Activated T-cell treated with anti-CD3 and anti-CD28 coated beads, Interleukin-2, amount 50 U/mL, for 24 hours (primary cell): ENCODE measurements around the gene SRPRA.
"Not testable (repeated sequence)": the region's sequence is repeated elsewhere in the genome, so short reads cannot be mapped to it uniquely, and the experiment has no call there.

Experiments
- DNase-seq: peaks from one replicate; pipeline ENCODE4 v3.0.0-alpha.2; 2020
- H3K27ac Mint-ChIP-seq: 2 replicates; pipeline ENCODE4 v1.8.0; 2020; ENCODE audit warnings: mild to moderate bottlenecking, mixed read lengths
- H3K27me3 Mint-ChIP-seq: 2 replicates; pipeline ENCODE4 v1.8.0; 2020; ENCODE audit warnings: mixed read lengths
- H3K36me3 Mint-ChIP-seq: 2 replicates; pipeline ENCODE4 v1.8.0; 2020; ENCODE audit warnings: low read depth, mixed read lengths
- H3K4me1 Mint-ChIP-seq: 2 replicates; pipeline ENCODE4 v1.8.0; 2020; ENCODE audit warnings: low read depth, mixed read lengths
- H3K4me3 Mint-ChIP-seq: 2 replicates; pipeline ENCODE4 v1.8.0; 2020; ENCODE audit warnings: mild to moderate bottlenecking, moderate library complexity, mixed read lengths
- H3K9me3 Mint-ChIP-seq: 2 replicates; pipeline ENCODE4 v1.8.0; 2020; ENCODE audit warnings: mixed read lengths

SRPRA gene

DNA sequence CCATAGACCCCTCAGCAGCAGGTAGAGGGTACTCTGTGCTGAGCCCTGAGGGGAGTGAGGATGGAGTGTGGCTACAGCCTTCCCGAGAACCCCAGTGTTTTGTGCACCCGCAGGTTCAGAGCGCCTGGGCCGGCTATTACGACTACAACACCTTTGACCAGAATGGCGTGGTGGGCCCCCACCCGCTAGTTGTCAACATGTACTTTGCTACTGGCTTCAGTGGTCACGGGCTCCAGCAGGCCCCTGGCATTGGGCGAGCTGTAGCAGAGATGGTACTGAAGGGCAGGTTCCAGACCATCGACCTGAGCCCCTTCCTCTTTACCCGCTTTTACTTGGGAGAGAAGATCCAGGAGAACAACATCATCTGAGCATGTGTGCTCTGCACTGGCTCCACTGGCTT, 8.6 kb upstream of the SRPRA start:
- Mint-ChIP-seq H3K27me3 (no peaks in the 10 kb centered on the region), H3K27ac (no peak overlapping the region)

DNA sequence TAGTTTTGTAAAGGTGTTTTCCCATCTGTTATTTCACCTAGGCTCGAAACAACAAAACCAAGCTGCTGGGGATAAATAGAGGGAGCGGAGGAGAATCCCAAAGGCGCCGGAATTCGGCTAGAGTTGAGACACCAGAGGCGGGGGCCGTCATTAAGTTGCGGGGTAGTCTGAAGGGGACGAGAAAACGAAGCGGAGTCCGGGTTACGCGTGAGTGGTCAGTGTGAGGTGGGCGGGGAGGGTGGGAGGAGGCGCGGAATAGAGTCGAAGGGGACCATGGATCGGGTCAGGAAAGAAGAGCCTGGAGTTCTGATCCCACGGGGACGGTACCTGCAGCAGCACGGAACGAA, 361 bp downstream of the SRPRA start:
- Mint-ChIP-seq H3K4me1 (peaks cover 43% of the 10 kb centered on the region), H3K27me3 (no peaks in the 10 kb centered on the region), H3K4me3 (peak overlapping the region; percentile 97), H3K27ac (peak overlapping the region; percentile 96), H3K9me3 (no peaks in the 10 kb centered on the region), H3K36me3 (peaks cover 91% of the 10 kb centered on the region)
- DNase-seq, result peak; percentile 47

More for the DNA sequence above, 8.6 kb upstream of the SRPRA start:
- H3K4me3 Mint-ChIP-seq, result no peak overlapping the region
- peaks cover 74% of the 10 kb centered on the region for H3K36me3 Mint-ChIP-seq
- no peak for DNase-seq
- H3K4me1 Mint-ChIP-seq, result peaks cover 18% of the 10 kb centered on the region
- no peaks in the 10 kb centered on the region for H3K9me3 Mint-ChIP-seq

DNA sequence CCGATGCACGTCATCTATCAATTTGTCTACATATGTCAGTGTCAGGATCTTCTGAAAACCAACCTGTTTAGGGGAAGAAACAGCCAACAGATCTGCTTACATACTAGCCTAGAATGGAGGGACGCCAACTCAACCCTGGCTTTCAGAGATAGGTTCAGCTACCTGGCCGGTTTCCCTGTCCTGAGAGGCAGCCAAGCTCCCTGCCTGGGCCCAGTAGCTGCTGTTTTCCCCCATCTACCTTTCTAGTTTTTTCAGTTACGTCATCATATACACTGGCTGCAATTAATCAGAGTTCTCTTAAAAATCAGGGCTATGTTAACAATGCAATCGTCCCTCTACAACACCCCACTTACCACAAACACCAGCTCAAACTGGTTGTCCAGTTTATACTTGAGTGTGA, 1.0 kb downstream of the SRPRA start:
- H3K27ac Mint-ChIP-seq, result peak overlapping the region; percentile 96
- no peaks in the 10 kb centered on the region for H3K9me3 Mint-ChIP-seq
- DNase-seq, result no peak
- H3K4me1 Mint-ChIP-seq, result peaks cover 43% of the 10 kb centered on the region
- peaks cover 91% of the 10 kb centered on the region for H3K36me3 Mint-ChIP-seq
- peak overlapping the region; percentile 97 for H3K4me3 Mint-ChIP-seq
- H3K27me3 Mint-ChIP-seq, result no peaks in the 10 kb centered on the region

DNA sequence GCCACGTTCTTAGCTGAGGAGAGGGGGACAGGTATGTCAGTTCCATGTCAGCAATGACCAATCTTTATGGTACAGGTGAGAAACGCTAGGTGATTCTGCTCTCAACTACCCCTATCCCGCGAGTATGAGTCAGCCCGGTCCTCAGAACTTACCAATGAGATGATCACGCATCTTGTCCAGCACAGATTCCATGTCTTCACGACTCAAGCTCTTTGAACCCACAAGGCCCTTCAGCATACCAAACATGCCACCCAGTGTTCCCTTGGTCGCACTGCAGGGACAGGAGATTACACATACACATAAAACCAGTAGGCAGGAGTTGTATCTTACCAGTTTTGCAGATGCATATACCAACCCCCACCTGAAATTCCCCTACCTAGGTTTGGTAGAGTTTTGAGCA, 2.9 kb downstream of the SRPRA start:
- no peaks in the 10 kb centered on the region for H3K27me3 Mint-ChIP-seq
- H3K4me1 Mint-ChIP-seq, result peaks cover 36% of the 10 kb centered on the region
- peaks cover 89% of the 10 kb centered on the region for H3K36me3 Mint-ChIP-seq
- DNase-seq, result no peak
- no peaks in the 10 kb centered on the region for H3K9me3 Mint-ChIP-seq
- peak overlapping the region; percentile 96 for H3K27ac Mint-ChIP-seq
- no peak overlapping the region for H3K4me3 Mint-ChIP-seq

DNA sequence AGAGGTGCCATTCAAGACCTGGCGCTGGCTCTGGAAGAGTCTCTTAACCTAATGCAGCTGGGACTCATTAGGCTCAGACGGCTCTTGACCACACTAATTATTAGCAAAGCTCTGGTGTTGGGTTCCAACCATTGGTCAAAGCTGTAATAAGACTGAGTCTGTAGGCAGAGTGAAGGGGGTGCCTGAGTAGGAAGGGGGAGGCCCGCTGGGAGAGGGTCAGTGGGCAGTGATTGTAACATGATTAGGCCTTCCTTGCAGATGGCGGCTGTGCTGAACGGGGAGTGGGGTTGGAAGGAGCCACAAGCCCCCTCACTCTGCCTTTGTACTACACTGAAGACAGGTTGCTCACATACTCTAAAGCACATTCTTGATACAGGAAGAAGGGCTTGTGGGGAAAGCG, 5.2 kb downstream of the SRPRA start:
- Mint-ChIP-seq H3K27me3 (no peaks in the 10 kb centered on the region), H3K4me1 (peaks cover 22% of the 10 kb centered on the region), H3K27ac (peak overlapping the region; percentile 58), H3K36me3 (peaks cover 89% of the 10 kb centered on the region), H3K9me3 (no peaks in the 10 kb centered on the region), H3K4me3 (no peak overlapping the region)
- DNase-seq, result no peak

DNA sequence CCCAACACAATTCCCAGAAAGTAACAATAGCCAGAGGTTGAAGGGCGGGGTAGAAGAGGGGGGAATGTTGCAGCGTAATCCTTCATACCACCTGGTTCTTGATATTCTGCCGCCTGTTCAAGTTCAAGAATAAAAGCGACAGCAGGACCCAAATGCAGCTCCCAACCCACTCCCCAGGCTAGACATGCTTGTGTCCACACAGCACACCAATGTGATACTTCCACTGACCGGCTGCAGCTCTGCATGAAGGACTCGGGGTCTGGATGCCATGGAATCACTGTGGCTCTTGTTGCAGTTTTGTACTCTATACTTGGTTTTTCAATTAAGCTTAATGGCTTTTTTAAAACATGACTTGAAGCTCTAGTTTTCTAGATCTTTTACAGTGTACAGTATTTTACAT, 6.5 kb downstream of the SRPRA start:
- DNase-seq, result no peak
- peaks cover 14% of the 10 kb centered on the region for H3K4me1 Mint-ChIP-seq
- H3K36me3 Mint-ChIP-seq, result peaks cover 89% of the 10 kb centered on the region
- no peaks in the 10 kb centered on the region for H3K9me3 Mint-ChIP-seq
- peak overlapping the region; percentile 73 for H3K27ac Mint-ChIP-seq
- H3K4me3 Mint-ChIP-seq, result no peak overlapping the region
- no peaks in the 10 kb centered on the region for H3K27me3 Mint-ChIP-seq

DNA sequence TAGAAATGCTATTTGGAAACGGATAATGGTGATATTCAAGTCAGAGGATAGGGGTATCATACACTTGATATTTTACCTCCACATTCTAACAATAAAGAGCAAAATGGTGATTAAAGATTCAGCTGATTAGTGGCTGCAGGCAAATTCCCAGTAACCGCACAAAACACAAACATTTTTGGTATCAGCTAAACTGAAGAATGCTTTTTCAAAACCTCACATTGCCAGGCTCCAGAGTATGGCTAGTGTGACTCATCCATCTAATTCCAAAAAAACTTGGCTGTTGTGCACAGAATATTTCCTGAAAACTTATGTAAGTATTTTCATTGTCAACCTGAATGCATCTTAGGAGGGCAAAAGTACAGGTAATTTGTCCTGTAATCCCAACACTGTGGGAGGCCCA, 10.9 kb downstream of the SRPRA start:
- Mint-ChIP-seq H3K27me3 (no peaks in the 10 kb centered on the region), H3K4me1 (peaks cover 5% of the 10 kb centered on the region), H3K36me3 (peaks cover 85% of the 10 kb centered on the region), H3K27ac (peak overlapping the region; percentile 57), H3K9me3 (no peaks in the 10 kb centered on the region), H3K4me3 (no peak overlapping the region)
- no peak for DNase-seq

DNA sequence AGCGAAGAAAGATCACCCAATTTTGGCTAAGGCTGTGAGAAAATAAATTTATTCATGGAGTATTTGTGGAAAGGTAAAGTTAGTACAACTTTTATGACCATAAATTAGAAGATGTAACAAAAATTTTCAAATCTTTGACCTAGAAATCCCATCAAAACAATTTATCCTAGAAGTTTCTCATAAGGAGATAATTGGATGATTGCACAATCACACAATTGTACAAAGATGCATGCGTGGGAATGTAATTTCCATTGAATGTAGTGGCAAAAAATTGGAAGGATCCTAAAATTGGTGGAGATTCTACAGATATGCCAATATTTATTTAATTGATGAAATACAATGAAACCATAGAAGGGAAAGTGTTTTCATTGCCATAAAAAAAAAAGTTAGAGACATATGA, 11.6 kb downstream of the SRPRA start:
- Mint-ChIP-seq H3K4me3 (no peak overlapping the region), H3K4me1 (peaks cover 5% of the 10 kb centered on the region), H3K9me3 (no peaks in the 10 kb centered on the region), H3K27ac (no peak overlapping the region), H3K27me3 (no peaks in the 10 kb centered on the region), H3K36me3 (peaks cover 84% of the 10 kb centered on the region)
- no peak for DNase-seq

DNA sequence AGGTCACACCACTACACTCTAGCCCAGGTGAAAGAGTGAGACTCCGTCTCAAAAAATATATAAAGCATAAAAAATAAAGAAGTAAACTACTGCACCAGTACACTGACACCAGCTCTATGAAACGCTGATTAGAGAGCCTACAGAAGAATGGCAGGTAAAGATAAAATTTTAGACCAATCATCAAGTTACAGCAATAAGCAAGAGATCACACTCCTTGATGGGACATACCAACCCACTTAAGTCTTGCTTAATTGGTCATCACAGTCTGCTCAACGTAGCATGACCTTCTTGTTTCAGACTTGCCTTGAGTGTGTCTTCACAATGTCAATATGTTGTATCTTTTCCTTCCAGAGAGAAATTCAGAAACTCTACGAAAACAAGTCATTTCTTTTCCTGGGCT, 12.5 kb downstream of the SRPRA start:
- no peak for DNase-seq
- Mint-ChIP-seq H3K27ac (peak overlapping the region; percentile 24), H3K27me3 (no peaks in the 10 kb centered on the region), H3K9me3 (no peaks in the 10 kb centered on the region), H3K4me3 (no peak overlapping the region), H3K36me3 (peaks cover 82% of the 10 kb centered on the region), H3K4me1 (peaks cover 5% of the 10 kb centered on the region)

DNA sequence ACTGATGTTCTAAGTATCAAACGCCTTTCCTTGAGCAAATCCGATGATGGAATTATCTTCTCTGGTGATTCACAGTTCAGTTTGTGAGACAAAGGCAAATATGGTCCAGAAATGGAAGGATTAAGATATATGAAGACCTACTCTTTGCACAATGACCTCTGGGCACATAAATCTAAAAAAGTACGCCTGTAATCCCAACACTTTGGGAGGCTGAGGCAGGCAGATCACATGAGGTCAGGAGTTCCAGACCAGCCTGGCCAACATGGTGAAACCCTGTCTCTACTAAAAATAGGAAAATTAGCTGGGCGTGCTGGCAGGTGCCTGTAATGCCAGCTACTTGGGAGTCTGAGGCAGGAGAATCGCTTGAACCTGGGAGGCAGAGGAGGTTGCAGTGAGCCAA, 13.2 kb downstream of the SRPRA start:
- H3K27ac Mint-ChIP-seq, H3K9me3 Mint-ChIP-seq, H3K27me3 Mint-ChIP-seq, DNase-seq, H3K4me1 Mint-ChIP-seq, H3K4me3 Mint-ChIP-seq: not testable (repeated sequence)
- H3K36me3 Mint-ChIP-seq, result peaks cover 82% of the 10 kb centered on the region

DNA sequence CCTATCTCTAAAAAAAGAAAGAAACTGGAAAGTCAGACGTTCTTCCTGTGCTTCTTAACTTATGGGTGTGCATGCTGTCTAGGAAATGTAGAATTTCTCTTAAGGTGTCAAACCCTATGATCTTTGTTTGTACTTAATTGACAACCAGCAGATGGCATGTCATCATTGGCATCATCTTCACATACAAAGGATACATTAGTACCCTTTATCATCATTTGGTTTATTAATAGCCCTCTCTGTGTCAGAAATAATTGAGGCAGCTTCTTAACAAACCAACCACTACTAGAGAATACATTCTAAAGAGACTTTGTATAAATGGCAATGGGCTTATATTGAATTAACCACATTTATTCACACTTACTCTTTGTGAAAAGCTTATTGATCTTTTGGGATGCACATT, 13.9 kb downstream of the SRPRA start:
- Mint-ChIP-seq H3K4me1 (peaks cover 5% of the 10 kb centered on the region), H3K27me3 (no peaks in the 10 kb centered on the region), H3K27ac (no peak overlapping the region), H3K4me3 (no peak overlapping the region), H3K9me3 (no peaks in the 10 kb centered on the region), H3K36me3 (peaks cover 82% of the 10 kb centered on the region)
- DNase-seq, result no peak

DNA sequence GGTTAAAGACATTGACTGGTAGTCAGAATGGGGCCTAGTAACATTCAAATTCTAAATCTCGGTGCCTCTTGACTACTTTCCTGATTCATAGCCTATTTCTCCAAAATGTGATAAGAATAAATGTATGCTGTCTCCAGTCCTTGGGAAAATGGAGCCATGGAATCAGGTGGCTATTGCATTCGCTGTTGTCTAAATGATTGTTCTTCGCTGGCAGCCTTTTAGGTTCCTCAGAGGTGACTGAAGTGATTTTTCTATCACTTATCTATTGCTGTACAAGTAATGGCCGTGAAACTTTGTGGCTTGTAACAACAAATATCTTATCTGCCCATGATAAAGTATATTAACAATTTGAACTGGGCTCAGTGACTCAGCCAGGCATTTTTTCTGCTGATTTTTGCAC, 15.4 kb downstream of the SRPRA start:
- peaks cover 5% of the 10 kb centered on the region for H3K4me1 Mint-ChIP-seq
- peaks cover 78% of the 10 kb centered on the region for H3K36me3 Mint-ChIP-seq
- H3K9me3 Mint-ChIP-seq, result no peaks in the 10 kb centered on the region
- no peak overlapping the region for H3K27ac Mint-ChIP-seq
- no peak overlapping the region for H3K4me3 Mint-ChIP-seq
- no peak for DNase-seq
- H3K27me3 Mint-ChIP-seq, result no peaks in the 10 kb centered on the region

DNA sequence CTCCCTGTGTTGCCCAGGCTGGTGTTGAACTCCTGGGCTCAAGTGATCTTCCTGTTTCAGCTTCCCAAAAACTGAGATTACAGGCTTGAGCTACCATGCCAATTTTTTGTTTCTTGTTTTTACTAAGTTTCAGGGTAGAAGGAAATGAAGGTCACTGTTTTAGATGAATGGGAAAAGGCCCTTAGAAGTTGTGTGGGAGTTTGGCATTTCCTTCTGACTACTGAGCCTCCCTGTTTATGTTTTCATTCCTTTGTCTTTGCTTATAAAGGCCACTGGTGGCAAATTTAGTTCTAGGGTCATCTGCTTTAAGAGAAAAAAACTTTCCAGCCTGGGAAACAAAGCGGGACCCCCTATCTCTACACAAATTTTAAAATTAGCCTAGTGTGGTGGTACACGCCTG, 22.1 kb downstream of the SRPRA start:
- peaks cover 72% of the 10 kb centered on the region for H3K36me3 Mint-ChIP-seq
- H3K27me3 Mint-ChIP-seq, result no peaks in the 10 kb centered on the region
- H3K4me3 Mint-ChIP-seq, result no peak overlapping the region
- H3K9me3 Mint-ChIP-seq, result no peaks in the 10 kb centered on the region
- no peak for DNase-seq
- no peak overlapping the region for H3K27ac Mint-ChIP-seq
- no peaks in the 10 kb centered on the region for H3K4me1 Mint-ChIP-seq

DNA sequence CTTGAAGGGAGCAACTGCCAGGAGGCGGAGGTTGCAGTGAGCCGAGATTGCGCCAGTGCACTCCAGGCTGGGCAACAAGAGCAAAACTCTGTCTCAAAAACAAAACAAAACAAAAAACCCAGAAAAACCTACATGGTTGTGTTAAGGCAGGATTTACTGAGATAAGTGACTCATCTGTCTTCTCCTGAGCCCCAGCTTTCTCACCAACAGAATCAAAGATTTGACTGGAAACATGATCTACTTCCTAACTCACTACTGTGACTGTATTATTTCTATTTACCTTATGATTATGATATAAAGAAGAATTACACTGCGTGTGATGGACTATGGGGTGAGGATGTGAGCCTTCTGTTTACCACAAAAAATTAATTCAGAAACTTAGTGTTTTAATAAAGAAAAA, 35.3 kb downstream of the SRPRA start:
- no peak for DNase-seq
- Mint-ChIP-seq H3K4me3 (no peak overlapping the region), H3K4me1 (no peaks in the 10 kb centered on the region), H3K36me3 (peaks cover 55% of the 10 kb centered on the region), H3K27ac (no peak overlapping the region), H3K9me3 (no peaks in the 10 kb centered on the region), H3K27me3 (no peaks in the 10 kb centered on the region)

DNA sequence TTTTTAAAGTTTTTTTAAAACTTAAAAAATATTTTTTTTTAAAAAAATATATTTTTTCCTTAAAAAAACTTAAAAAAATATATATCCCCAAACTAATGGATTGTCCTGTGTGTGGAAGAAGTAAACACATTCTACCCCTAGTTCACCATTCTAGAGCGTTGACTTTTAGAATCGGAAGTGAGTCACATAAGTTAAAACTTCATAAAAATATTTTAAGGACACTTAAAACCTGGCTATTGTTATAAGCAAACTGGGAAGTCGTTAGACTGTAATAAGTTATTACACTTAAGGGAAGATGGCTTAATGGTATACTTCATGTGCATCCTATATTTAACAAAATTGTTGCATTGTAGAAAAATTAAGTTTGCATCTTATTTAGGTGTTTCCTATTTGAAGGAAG, 36.0 kb downstream of the SRPRA start:
- Mint-ChIP-seq H3K27ac (no peak overlapping the region), H3K9me3 (no peaks in the 10 kb centered on the region), H3K4me1 (no peaks in the 10 kb centered on the region), H3K27me3 (no peaks in the 10 kb centered on the region), H3K36me3 (peaks cover 48% of the 10 kb centered on the region), H3K4me3 (no peak overlapping the region)
- DNase-seq, result no peak

DNA sequence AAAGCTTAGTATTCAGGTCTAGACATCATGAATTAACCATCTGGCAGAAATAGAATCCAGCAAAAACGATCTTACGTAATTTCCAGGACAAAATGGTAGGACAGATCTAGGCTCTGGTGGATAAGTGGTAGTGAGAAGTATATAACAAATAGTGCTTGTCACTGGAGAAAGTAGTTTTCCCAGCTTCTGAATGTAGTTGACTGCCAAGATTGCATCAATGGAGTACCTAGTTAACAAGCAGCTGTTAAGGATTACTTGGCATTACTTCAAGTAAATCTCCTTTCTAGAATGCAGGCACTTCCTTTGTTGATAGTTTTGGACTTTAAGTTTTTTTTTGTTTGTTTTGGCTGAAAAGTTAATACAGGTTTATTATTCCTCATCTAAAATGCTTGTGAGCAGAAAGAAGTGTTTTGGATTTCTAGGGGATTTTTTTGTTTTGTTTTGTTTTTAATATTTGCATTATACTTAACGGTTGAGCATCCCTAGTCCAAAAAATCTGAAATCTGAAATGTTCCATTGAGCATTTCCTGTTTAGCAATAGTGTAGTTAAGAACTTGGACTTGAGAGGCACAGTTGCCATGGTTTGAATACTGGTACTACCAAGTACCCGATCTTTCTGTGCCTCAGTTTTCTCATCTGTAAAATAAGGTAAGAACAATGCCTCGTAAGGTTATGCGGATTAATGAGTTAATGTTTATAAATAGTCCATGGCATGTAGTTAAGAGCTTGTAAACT, 36.8 kb downstream of the SRPRA start:
- H3K4me3 Mint-ChIP-seq, result no peak overlapping the region
- no peaks in the 10 kb centered on the region for H3K9me3 Mint-ChIP-seq
- peaks cover 48% of the 10 kb centered on the region for H3K36me3 Mint-ChIP-seq
- H3K4me1 Mint-ChIP-seq, result no peaks in the 10 kb centered on the region
- H3K27ac Mint-ChIP-seq, result no peak overlapping the region
- no peaks in the 10 kb centered on the region for H3K27me3 Mint-ChIP-seq
- no peak for DNase-seq
